Muscle layer of colon (tissue), 2 donors: ENCODE results near the gene NPFF.

Experiments
- H3K27ac ChIP-seq: one replicate; pipeline ENCODE4 v1.7.0; 2013; ENCODE audit warnings: low read depth, mild to moderate bottlenecking, low read length, moderate library complexity
- H3K27me3 ChIP-seq, 2 donors: one replicate each; pipeline ENCODE4 v1.7.0; 2013; ENCODE audit warnings: low read length in 2 of 2, mild to moderate bottlenecking in 2 of 2; ENCODE audit not compliant: insufficient read depth in 2 of 2, control insufficient read depth in 1 of 2
- H3K36me3 ChIP-seq: one replicate; pipeline ENCODE4 v1.7.0; 2013; ENCODE audit warnings: mild to moderate bottlenecking, low read length; ENCODE audit not compliant: insufficient read depth
- H3K4me1 ChIP-seq: one replicate; pipeline ENCODE4 v1.7.0; 2013; ENCODE audit warnings: mild to moderate bottlenecking, low read length; ENCODE audit not compliant: insufficient read depth
- H3K4me3 ChIP-seq, 2 donors: one replicate each; pipeline ENCODE4 v1.7.0; 2013; ENCODE audit warnings: low read length in 2 of 2, low read depth in 1 of 2, mild to moderate bottlenecking in 1 of 2, moderate library complexity in 1 of 2
- H3K9ac ChIP-seq: one replicate; pipeline ENCODE4 v1.7.0; 2013; ENCODE audit warnings: low read length
- H3K9me3 ChIP-seq: one replicate; pipeline ENCODE4 v1.7.0; 2013; ENCODE audit warnings: mild to moderate bottlenecking, low read length
- donor health status: abdominal sarcoma.
- donor health status: Adenocarcinoma of cecum.

NPFF gene

DNA sequence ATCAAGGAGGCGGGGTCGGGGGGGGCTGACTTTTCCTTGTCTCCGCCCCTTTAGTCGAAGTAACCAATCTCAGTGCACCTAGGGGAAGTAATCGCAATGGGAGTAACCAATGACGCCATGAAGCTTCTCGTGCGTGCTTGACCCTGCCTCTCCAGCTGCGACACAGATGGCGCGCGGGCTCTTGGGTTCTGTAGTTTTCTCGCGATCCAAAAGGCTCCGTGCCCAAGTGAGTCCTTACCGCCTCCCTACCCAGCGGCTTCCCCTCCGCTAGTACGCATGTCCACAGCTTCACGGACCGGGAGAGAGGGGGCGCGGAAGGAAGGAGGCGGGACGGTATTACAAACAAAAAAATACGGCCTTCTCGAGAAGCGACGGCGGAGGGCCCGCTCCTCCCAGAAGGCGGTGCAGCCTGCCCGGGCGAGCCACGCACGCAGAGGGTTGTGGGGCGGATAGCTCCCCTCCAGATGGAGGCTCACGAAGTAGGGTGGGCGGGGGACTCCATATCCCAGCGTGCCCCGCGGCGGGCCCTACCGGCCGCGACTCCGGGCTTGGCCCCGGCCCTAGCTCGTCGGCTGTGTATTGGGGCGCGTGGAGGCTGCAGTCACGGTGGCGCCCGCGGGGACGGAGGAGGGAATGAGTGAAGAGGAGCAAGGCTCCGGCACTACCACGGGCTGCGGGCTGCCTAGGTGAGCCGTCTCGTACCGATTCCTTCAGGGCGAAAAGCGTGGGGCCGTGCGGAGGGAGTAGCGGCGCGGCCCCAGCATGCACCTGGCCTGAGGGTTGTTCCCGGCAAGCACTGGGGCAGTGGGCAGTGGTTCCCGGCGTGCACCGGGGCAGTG is 6.3 kb downstream of the NPFF start, which contains the start of gene TARBP2:
Gene TARBP2, plus strand, starts transcription at position 508 of the 839 bp plus-strand sequence. Its CDS starts 126 bp downstream, at position 634.
- H3K4me3 ChIP-seq = peak within 1 kb of the TSS; percentile 50 to 63
- H3K27me3 ChIP-seq = no peaks in the 10 kb centered on the region
- peak within 1 kb of the TSS; percentile 85 for H3K9ac ChIP-seq
- H3K27ac ChIP-seq = peak within 1 kb of the TSS; percentile 98
- peaks cover 6% of the 10 kb centered on the region for H3K36me3 ChIP-seq
- no peaks in the 10 kb centered on the region for H3K9me3 ChIP-seq
- peaks cover 31% of the 10 kb centered on the region for H3K4me1 ChIP-seq

DNA sequence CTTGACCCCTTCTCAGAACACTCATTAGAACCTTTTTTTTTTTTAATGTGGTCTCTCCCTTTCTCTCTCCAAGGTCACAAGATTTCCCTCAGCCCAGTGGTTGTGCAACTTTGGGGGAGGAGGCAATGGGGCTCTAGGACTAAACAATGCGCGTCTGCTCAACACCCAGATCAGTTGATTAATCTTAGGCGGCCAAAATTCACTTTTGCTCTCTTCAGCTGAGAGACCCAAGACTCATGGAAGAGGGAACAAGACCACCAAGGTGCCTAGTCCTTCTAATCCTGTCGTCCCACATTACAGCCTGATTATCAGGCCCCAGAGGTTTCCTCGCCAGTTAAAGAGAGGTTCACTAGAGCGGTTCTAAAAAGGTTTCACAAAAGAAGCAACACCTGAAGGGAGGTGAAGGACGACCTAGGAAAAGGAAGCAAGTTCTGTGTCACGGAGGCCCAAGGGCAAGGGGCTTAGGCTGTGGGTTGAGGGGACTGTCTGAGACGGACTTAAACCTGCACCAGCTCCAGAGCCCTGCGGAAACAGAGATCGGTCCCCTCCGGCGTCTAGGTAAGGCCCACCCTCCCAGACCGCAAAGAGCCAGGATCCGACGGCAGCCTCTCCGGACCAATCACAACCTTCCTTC is 7.0 kb downstream of the NPFF start:
- H3K27ac ChIP-seq = peak overlapping the region; percentile 98
- H3K9ac ChIP-seq = peak overlapping the region; percentile 85
- no peaks in the 10 kb centered on the region for H3K9me3 ChIP-seq
- peak overlapping the region; percentile 50 to 63 for H3K4me3 ChIP-seq
- H3K36me3 ChIP-seq = peaks cover 3% of the 10 kb centered on the region
- H3K4me1 ChIP-seq = peaks cover 35% of the 10 kb centered on the region
- no peaks in the 10 kb centered on the region for H3K27me3 ChIP-seq

DNA sequence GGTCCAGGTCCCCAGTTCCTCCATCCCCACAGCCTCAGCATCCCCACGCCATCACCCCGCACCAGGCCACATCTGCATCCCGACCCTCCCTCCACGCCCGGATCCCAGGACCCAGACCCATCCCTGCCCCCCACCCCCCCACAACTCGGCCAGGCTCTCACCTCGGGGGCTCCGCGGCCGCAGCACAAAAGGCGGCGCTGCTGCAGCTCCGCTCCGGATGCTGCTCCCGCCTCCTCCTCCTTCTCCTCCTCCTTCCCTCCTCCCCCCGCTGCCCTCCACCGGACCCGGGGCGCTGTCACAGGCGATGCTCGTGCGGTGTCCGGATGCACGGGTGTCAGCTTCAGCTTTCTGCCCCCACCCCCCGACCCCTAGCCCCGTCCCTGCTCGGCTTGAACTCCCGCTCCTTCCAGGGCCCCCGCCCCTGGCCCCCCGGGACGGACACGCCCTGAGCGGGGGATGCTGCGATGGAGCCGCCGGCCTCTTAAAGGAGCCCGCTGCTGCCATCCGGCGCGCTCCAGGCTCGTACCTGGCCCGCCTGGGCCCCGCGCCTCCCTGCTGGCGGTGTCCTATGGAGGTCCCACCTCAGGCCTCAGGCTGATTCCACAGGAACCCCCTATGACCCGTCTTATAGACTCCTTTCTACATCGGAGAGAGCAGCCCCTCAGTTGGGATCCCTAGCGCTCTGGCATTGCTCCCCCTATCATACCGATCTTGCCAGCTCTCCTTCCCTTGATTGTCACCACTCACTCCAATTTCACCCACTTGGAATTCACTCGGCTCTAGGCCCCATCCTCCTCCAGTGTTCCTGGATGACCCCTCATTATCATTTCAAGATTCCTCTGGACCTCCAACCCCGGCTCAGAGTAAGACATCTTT is 7.8 kb downstream of the NPFF start, which contains the start of gene MAP3K12:
Gene MAP3K12, minus strand, starts transcription at position 193 of the 876 bp plus-strand sequence. CDS start 12,067 bp downstream, outside the sequence.
- peak within 1 kb of the TSS; percentile 63 for H3K4me3 ChIP-seq
- no peaks in the 10 kb centered on the region for H3K9me3 ChIP-seq
- no peaks in the 10 kb centered on the region for H3K36me3 ChIP-seq
- no peaks in the 10 kb centered on the region for H3K27me3 ChIP-seq
- H3K9ac ChIP-seq = peak within 1 kb of the TSS; percentile 85
- H3K4me1 ChIP-seq = peaks cover 35% of the 10 kb centered on the region
- peak within 1 kb of the TSS; percentile 98 for H3K27ac ChIP-seq

DNA sequence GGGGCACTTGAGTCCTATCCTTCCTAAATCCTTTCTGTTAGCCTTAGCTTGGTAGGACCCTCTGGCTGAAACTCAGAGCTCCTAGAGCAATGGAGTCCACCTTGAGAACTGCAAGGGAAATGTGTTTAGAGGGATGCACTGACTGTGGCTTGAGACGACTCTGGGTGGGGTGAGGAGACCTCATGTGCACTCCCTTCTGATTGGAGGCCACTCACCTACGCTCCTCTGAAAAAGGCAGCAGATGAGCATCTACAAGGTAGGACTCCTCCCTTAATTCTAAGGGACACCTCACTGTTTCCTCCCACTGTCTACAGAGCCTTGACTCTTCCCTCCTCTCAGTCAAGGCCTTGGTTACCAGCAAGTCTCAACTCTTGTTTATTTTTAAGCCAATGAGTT is 9.1 kb downstream of the NPFF start:
- H3K9ac ChIP-seq = no peak overlapping the region
- H3K36me3 ChIP-seq = no peaks in the 10 kb centered on the region
- H3K9me3 ChIP-seq = no peaks in the 10 kb centered on the region
- no peak overlapping the region for H3K27ac ChIP-seq
- H3K4me1 ChIP-seq = peaks cover 43% of the 10 kb centered on the region
- H3K4me3 ChIP-seq = no peak overlapping the region
- no peaks in the 10 kb centered on the region for H3K27me3 ChIP-seq

DNA sequence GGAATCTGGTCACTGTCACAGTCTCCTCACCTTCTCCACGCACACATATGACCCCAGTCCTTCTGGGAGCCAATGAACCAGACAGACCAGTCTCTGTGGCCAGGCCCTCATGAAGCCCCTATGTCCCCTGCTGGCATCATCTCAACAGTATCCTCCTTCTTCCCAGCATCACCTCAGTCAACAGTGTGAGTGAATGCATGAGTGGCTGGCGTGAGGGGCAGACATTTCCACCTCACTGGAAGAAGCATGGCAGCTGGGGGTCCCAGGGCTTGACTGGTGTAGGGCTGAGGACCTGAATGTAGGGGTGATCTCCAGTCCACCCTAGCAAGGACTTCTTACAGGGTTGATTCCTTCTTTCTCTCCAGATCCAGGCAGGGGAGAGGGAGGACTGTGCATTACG is 9.8 kb downstream of the NPFF start:
- Histone ChIP-seq H3K4me1 (peaks cover 44% of the 10 kb centered on the region), H3K4me3 (no peak overlapping the region)

DNA sequence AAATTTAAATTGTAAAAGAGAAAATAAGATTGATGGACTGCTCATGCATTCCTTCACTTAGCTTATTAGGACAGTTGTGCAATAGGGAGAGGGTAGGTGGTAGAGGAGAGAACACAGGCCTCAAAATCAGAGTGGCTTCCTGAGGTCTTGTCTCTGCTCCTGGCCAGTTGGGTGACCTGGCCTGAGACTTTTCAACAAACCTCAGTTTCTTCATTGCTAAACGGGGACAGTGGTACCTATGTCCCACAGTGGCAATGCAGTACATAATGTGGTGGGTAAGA is 10.6 kb downstream of the NPFF start:
- Histone ChIP-seq H3K27ac (no peak overlapping the region), H3K36me3 (no peaks in the 10 kb centered on the region), H3K9me3 (no peaks in the 10 kb centered on the region), H3K9ac (no peak overlapping the region), H3K27me3 (no peaks in the 10 kb centered on the region), H3K4me3 (no peak overlapping the region), H3K4me1 (peaks cover 43% of the 10 kb centered on the region)

More for the DNA sequence above, 9.8 kb downstream of the NPFF start:
- Histone ChIP-seq H3K36me3 (no peaks in the 10 kb centered on the region), H3K9me3 (no peaks in the 10 kb centered on the region), H3K27me3 (no peaks in the 10 kb centered on the region), H3K9ac (no peak overlapping the region), H3K27ac (no peak overlapping the region)

DNA sequence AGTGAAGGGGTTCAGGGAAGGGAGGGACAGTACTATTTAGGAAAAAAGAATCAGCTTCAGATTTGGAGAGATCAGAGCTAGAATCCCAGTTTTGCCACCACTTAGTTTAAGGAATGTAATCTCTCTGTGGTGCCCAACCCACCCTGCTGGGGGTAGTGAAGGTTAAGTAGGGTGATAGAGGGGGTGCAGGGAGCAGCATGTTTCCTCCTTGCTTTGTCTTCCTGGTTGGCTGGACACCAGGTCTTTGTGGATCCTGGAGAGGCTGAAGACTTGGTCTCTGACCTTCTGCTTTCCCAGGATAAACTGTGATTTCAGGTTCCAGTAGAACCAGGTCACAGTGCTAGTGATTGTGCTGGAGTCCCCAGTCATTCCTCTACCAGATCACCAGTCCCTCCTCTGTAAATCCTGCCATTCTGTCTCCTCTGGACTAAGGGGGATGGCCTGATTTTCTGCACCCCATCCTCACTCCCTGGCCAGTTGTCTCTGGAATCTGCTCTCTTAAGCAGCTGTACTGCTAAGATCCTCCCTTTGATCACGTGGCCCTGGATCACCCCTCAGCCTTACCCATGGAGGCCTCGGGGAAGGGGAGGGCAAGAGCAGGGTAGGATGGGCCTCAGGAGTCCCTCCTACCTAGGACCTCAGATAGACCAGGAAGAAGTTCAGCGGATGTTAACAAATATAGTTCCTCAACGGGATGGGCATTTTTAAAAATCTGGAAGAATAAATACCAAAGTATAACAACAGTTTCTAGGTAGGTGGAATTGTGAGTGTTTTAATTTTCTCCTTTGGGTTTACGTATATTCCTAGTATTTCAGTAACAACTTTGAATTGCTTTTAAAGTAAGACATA is 11.2 kb downstream of the NPFF start:
- H3K27ac ChIP-seq = no peak overlapping the region

DNA sequence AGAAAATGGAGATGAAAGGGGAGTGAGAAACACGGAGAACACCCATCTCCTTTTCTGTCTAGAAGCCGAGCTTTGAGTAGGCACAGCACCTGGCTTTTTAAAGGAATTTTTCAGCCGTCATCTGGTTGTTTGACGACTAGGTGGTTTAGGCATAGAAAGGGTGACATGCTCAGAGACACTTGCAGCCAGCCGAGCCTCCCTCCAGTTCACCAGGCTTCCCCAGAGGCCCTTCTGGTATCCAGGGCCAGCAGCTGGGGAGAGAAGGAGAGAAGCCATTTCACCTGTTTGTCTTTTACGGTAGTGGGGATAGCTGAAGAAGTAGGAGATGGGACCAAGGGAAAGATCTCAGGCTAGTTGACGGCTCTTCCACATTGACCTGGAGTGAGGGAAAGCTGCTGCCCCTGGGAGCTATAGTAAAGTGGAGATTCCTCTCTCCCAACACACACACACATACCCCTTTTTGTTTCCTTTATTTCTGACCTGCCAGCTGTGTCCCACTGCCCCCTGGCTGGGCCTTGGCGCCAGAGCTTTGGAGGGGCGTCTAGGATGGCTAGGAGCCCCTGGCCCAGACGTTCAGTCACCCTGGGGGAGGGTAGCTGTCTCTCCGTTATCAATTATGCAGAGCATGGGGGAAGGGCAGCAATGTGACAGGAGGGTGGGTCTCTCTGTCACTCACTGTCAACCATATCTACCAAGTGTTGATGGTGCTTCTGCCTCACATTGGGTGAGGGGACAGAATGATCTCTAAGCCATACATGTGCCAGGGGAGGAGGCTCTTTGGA is 13.5 kb downstream of the NPFF start:
- Histone ChIP-seq H3K4me3 (peak overlapping the region; percentile 41 to 80), H3K9ac (peak overlapping the region; percentile 36), H3K36me3 (no peaks in the 10 kb centered on the region), H3K27me3 (no peaks in the 10 kb centered on the region), H3K27ac (peak overlapping the region; percentile 81), H3K9me3 (no peaks in the 10 kb centered on the region), H3K4me1 (peaks cover 29% of the 10 kb centered on the region)

More for the DNA sequence above, 11.2 kb downstream of the NPFF start:
- Histone ChIP-seq H3K27me3 (no peaks in the 10 kb centered on the region), H3K36me3 (no peaks in the 10 kb centered on the region), H3K9ac (no peak overlapping the region), H3K4me3 (no peak overlapping the region), H3K4me1 (peaks cover 40% of the 10 kb centered on the region), H3K9me3 (no peaks in the 10 kb centered on the region)

DNA sequence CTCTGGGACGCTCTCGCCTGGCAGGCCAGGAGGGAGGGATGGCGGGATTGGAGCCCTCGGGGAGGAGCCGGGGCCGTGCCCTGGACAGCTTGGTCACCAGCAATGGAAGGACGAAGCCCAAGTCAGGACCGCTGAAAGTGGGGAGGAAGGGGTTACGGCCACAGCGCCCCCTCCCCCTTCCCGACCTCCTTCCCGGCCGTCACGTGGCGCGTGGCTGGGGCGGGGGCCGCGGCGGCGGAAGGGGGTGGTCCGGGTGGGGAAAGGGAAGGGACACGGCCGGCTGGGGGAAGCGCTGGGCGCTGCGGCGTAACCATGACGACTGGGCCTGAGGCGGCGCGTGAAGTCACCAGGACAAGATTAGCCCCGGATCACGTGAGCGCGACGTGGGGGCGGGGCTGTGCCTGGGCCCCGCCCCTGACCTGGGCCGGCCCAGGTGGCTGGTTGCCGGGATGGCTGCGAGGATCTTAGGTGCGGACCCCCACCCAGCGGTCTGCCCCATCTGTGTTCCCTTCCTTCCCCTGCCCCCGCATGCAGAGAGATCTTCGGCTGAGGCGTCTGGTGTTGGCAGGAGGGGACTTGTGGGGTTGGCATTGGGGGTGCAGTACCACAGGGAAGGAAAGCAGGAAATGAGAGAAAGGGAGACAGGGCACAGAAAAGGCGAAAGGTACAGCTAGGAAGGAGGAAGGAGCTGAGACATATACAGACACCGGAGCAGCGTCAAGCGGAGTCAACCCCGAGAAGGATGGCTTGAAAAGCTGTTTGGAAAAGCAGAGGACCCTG is 14.3 kb downstream of the NPFF start:
- Histone ChIP-seq H3K4me1 (peaks cover 24% of the 10 kb centered on the region), H3K4me3 (peak overlapping the region; percentile 41 to 80), H3K27ac (peak overlapping the region; percentile 81), H3K27me3 (no peaks in the 10 kb centered on the region), H3K9me3 (no peaks in the 10 kb centered on the region), H3K36me3 (no peaks in the 10 kb centered on the region), H3K9ac (peak overlapping the region; percentile 36)
